Osteocyte (in vitro differentiated cells): Measurements from ENCODE around the gene SFXN2. TPM values are rescaled to one million over a fixed set of nuclear protein-coding genes. Genes with fewer than 3 reads are reported as not detected.

Source experiments
- DNase-seq: peaks from one replicate; pipeline ENCODE4 v3.0.0; 2021; ENCODE audit warnings: mixed read lengths; ENCODE audit not compliant: unreplicated experiment; ENCODE audit errors: extremely low spot score
- H3K27ac Mint-ChIP-seq: one replicate; pipeline ENCODE4 v1.8.0; 2021; ENCODE audit warnings: mild to moderate bottlenecking, mixed read lengths; ENCODE audit not compliant: unreplicated experiment
- H3K27me3 Mint-ChIP-seq: one replicate; pipeline ENCODE4 v1.8.0; 2021; ENCODE audit warnings: mixed read lengths; ENCODE audit not compliant: unreplicated experiment
- H3K36me3 Mint-ChIP-seq: one replicate; pipeline ENCODE4 v1.8.0; 2021; ENCODE audit warnings: mixed read lengths; ENCODE audit not compliant: unreplicated experiment
- H3K4me1 Mint-ChIP-seq: one replicate; pipeline ENCODE4 v1.8.0; 2021; ENCODE audit warnings: mixed read lengths; ENCODE audit not compliant: unreplicated experiment
- H3K4me3 Mint-ChIP-seq: one replicate; pipeline ENCODE4 v1.8.0; 2021; ENCODE audit warnings: mild to moderate bottlenecking, moderate library complexity, mixed read lengths; ENCODE audit not compliant: unreplicated experiment
- H3K9me3 Mint-ChIP-seq: one replicate; pipeline ENCODE4 v1.8.0; 2021; ENCODE audit warnings: mixed read lengths; ENCODE audit not compliant: unreplicated experiment
- CTCF ChIP-seq: fragments of 200-600 bp; sonication (generic); IDR thresholded peaks from 2 replicates; pipeline ENCODE4 v1.5.0; 2021; ENCODE audit warnings: antibody characterized with exemption, mild to moderate bottlenecking, moderate library complexity
- total RNA-seq: library from RNA; stranded (reverse); gene quantifications from 2 replicates; pipeline ENCODE4 v1.2.1, GENCODE V29; 2021

Gene SFXN2
- total RNA-seq, 1 donor from 2014 or later, result 6.9 TPM

- no peak overlapping the region for H3K4me3 Mint-ChIP-seq
Measured at GRCh38 chr10:102704915-102705314, 9.5 kb upstream of the SFXN2 start.

GRCh38 chr10:102705531-102705930 is 8.9 kb upstream of the SFXN2 start:
- Mint-ChIP-seq H3K27me3 (no peaks in the 10 kb centered on the region), H3K27ac (no peak overlapping the region), H3K4me1 (peaks cover 23% of the 10 kb centered on the region), H3K9me3 (no peaks in the 10 kb centered on the region), H3K36me3 (peaks cover 7% of the 10 kb centered on the region), H3K4me3 (no peak overlapping the region)
- no peak for TF ChIP-seq CTCF
- no peak for DNase-seq

More at GRCh38 chr10:102704915-102705314, 9.5 kb upstream of the SFXN2 start:
- Mint-ChIP-seq H3K27me3 (no peaks in the 10 kb centered on the region), H3K9me3 (no peaks in the 10 kb centered on the region), H3K27ac (peak overlapping the region; percentile 67), H3K36me3 (peaks cover 7% of the 10 kb centered on the region), H3K4me1 (peaks cover 17% of the 10 kb centered on the region)
- DNase-seq, result no peak
- no peak for TF ChIP-seq CTCF

- peak overlapping the region; percentile 79 for H3K27ac Mint-ChIP-seq
Measured at GRCh38 chr10:102710609-102711008, 3.8 kb upstream of the SFXN2 start.

GRCh38 chr10:102712089-102712488 is 2.3 kb upstream of the SFXN2 start:
- Mint-ChIP-seq H3K4me3 (no peak overlapping the region), H3K36me3 (no peaks in the 10 kb centered on the region), H3K9me3 (no peaks in the 10 kb centered on the region), H3K27ac (peak overlapping the region; percentile 89), H3K27me3 (no peaks in the 10 kb centered on the region), H3K4me1 (peaks cover 48% of the 10 kb centered on the region)
- TF ChIP-seq CTCF, result no peak
- DNase-seq, result no peak

More at GRCh38 chr10:102710609-102711008, 3.8 kb upstream of the SFXN2 start:
- peaks cover 44% of the 10 kb centered on the region for H3K4me1 Mint-ChIP-seq
- peak; percentile 15 for TF ChIP-seq CTCF
- no peak overlapping the region for H3K4me3 Mint-ChIP-seq
- no peaks in the 10 kb centered on the region for H3K9me3 Mint-ChIP-seq
- H3K27me3 Mint-ChIP-seq, result no peaks in the 10 kb centered on the region
- DNase-seq, result peak; percentile 17
- H3K36me3 Mint-ChIP-seq, result no peaks in the 10 kb centered on the region

GRCh38 chr10:102712843-102713538 is 1.4 kb upstream of the SFXN2 start:
- Mint-ChIP-seq H3K4me1 (peaks cover 47% of the 10 kb centered on the region), H3K4me3 (peak overlapping the region; percentile 85), H3K27ac (peak overlapping the region; percentile 89), H3K36me3 (no peaks in the 10 kb centered on the region), H3K27me3 (no peaks in the 10 kb centered on the region), H3K9me3 (no peaks in the 10 kb centered on the region)
- TF ChIP-seq CTCF, result no peak
- DNase-seq, result no peak
